GM18951 (cell line): Measurements from ENCODE around the gene TLK2.
"Not testable (repeated sequence)": the region's sequence is repeated elsewhere in the genome, so short reads cannot be mapped to it uniquely, and the experiment has no call there.

Experiments used
- in situ Hi-C: fragments of 300-500 bp; cut with MboI; formaldehyde crosslinking; loops from one replicate; pipeline ENCODE4 v1.12.0; 2022; ENCODE audit warnings: low sequenced_read_pairs, mixed read lengths, inconsistent platforms; ENCODE audit not compliant: unreplicated experiment

Gene TLK2

DNA sequence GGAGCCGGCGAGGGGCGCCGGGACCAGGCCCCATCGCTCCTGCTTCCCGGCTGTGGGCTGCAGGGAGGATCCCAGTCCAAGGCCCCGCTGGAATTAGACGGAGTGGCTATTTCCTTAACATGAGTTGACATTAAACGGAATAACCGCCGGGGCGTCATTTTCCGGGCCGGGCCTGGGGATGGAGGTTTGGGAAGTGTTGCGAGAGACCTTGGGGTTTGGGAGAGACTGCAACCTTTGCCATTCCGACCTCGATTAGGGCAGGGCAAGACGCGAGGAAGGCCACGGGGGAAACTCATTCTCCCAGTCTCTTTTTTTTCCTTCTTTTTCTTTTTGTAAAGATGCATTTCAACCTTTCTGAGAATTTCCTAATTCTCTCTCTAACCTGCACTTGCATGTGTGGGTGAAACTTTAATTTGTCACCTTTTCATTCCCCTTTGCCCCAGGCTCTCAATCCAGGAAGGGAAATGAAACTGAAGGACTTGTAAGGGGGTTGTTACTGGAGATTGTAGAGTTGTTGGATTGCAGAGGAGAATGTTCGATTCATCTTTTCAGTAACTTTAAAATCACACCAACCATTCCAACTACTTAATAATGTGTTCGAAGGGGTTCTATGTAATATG is 1.1 kb downstream of the TLK2 start:
- in situ Hi-C loops, result not testable (repeated sequence)

GRCh38 chr17:62482553-62482952 is 3.9 kb downstream of the TLK2 start:
- in situ Hi-C loops, result not testable (repeated sequence)

- in situ Hi-C loops, result not testable (repeated sequence)
Measured at GRCh38 chr17:62490990-62491389, 12.4 kb downstream of the TLK2 start.

DNA sequence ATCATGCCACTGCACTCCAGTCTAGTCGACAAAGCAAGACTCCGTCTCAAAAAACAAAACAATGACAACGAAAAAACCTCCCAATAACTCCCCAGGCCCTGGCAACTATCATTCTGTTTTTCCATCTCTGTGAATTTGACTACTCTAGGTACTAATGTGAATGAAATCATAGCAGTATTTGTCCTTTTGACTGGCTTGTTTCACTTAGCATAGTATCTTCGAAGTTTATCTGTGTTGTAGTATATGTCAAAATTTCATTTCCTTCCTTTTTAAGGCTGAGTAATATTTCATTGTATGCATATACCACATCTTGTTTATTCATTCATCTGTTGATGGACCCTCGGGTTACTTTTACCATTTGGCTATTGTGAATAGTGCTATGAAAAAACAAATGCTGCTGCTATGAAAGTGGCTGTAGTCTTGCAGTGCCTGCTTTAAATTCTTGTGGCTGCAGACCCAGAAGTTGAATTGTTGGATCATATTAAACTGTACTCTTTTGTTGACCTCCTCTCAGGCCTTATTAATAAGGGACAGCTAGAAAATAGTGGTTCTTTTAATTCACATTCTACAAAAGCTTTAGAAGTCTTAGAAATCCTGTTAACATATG is 14.5 kb downstream of the TLK2 start:
- in situ Hi-C loops, result not testable (repeated sequence)

GRCh38 chr17:62494073-62494472 is 15.4 kb downstream of the TLK2 start:
- in situ Hi-C loops, result not testable (repeated sequence)

DNA sequence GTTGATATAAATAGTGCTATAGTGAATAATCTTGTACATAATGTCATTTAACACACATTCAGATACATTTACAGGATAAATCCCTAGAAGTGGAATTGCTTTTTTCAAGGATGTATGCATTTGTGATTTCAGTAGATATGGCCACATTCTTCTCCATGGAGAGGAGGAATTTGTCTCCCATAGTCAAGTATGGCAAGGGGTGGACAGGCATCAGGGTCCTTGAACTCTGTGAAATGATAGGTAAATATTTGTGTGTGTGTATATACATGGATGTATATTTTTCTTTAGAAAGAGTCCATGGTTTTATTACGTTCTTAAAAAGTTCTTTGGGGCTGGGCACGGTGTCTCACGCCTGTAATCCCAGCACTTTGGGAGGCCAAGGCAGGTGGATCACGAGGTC is 17.7 kb downstream of the TLK2 start:
- in situ Hi-C loops, result not testable (repeated sequence)

DNA sequence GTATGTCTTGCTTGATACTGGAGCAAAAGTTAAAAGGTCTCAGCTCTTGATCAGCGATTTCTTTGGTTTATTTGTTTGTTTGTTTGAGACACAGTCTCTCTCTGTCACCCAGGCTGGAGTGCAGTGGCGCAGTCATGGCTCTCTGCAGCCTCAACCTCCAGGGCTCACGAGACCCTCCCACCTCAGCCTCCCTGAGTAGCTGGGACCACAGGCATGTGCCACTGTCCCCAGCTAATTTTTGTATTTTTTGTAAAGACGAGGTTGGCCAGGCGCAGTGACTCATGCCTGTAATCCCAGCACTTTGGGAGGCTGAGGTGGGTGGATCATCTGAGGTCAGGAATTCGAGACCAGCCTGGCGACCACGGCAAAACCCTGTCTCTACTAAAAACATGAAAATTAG is 20.2 kb downstream of the TLK2 start:
- in situ Hi-C loops, result not testable (repeated sequence)

DNA sequence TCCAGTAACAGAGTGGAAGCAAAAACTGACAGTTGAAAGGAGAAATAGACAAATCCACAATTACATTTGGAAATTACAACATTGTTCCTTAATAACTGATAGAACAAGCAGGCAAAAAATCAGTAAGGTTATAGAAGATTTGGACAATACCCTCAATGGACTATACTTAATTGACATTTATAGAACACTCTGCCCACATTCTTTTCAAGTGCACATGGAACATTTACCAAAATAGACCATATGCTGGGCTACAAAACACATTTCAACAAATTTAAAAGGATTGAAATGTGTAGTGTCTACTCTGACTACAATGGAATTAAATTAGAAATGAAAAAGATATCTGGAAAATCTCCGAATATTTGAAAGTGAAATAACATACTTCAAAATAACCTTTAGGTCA is 21.8 kb downstream of the TLK2 start:
- in situ Hi-C loops, result not testable (repeated sequence)

DNA sequence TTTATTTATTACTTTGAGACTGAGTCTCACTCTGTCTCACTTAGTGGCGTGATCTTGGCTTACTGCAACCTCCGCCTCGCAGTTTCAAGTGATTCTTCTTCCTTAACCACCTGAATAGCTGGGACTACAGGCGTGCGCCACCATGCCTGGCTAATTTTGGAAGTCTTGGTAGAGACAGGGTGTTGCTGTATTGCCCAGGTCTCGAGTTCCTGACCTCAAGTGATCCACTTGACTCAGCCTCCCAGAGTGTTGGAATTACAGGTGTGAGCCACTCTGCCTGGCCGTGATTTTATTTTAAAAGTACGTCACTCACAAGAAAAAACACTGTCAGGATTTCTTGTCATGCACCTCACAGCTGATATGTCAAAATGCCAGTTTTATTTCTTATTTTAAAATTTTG is 26.2 kb downstream of the TLK2 start:
- in situ Hi-C loops, result not testable (repeated sequence)

- in situ Hi-C loops, result not testable (repeated sequence)
Measured at GRCh38 chr17:62507191-62507836, 28.7 kb downstream of the TLK2 start.

GRCh38 chr17:62510247-62510819 is 31.7 kb downstream of the TLK2 start:
- in situ Hi-C loops, result not testable (repeated sequence)

GRCh38 chr17:62511014-62511413 is 32.4 kb downstream of the TLK2 start:
- in situ Hi-C loops, result not testable (repeated sequence)

- in situ Hi-C loops, result not testable (repeated sequence)
Measured at GRCh38 chr17:62516376-62516775, 37.8 kb downstream of the TLK2 start.

- in situ Hi-C loops, result not testable (repeated sequence)
Measured at GRCh38 chr17:62521295-62521694, 42.7 kb downstream of the TLK2 start.

- in situ Hi-C loops, result not testable (repeated sequence)
Measured at GRCh38 chr17:62524077-62524476, 45.5 kb downstream of the TLK2 start.

- in situ Hi-C loops, result not testable (repeated sequence)
Measured at GRCh38 chr17:62525317-62525716, 46.7 kb downstream of the TLK2 start.

DNA sequence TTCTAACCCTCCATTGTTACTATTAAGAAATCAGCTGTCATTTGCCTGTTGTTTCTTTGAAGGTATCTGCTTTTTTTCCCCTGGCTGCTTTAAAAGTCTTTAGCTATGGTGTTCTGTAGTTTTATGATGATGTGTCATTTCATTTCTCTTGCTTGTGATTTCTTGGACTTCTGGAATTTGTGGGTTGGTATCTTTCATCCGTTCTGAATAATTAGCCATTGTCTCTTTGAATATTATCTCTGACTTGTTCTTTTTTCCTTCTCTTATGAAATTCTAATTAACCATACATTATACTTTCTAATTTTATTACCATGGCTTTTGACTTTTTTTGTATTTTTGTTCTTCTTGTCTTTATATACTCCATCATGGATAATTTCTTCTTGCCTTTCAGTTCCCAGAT is 52.3 kb downstream of the TLK2 start:
- in situ Hi-C loops, result not testable (repeated sequence)

DNA sequence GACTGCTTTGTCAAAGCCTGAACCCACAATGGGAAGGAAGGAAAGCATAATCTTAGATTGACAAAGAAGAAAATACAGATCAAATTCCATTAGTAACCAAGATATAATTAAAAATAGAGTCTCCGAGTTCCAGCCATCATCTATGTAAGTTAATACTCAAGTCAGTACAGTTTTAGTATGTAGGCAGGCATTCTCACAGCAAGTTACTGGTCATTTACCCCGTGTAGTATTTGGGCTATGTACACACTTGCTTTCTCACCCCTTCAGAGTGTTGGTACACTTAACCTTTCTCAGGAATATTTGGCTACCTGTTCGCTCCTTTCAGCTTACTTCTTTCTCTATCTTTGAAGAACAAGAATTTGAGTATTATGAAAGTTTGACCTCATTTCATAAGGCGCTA is 57.9 kb downstream of the TLK2 start:
- in situ Hi-C loops, result not testable (repeated sequence)

GRCh38 chr17:62541073-62541472 is 62.4 kb downstream of the TLK2 start:
- in situ Hi-C loops, result not testable (repeated sequence)

DNA sequence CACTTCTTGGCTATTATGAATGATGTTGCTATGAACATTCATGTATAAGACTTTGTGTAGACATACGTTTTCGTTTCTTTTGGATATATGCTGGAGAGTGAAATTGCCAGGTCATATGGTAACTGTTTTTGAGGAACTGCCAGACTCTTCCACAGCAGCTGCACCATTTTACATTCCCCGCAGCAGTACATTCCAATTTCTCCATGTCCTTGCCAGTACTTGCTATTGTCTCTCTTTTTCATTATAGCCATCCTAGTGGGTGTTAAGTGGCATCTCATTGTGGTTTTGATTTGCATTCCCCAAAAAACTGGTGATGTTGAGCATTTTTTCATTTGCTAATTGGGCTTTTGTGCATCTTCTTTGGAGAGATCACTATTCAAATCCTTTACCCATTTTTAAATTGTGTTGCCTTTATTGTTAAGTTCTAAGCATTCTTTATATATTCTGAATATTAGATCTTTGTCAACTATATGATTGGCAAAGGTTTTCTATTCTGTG is 64.7 kb downstream of the TLK2 start:
- in situ Hi-C loops, result not testable (repeated sequence)

DNA sequence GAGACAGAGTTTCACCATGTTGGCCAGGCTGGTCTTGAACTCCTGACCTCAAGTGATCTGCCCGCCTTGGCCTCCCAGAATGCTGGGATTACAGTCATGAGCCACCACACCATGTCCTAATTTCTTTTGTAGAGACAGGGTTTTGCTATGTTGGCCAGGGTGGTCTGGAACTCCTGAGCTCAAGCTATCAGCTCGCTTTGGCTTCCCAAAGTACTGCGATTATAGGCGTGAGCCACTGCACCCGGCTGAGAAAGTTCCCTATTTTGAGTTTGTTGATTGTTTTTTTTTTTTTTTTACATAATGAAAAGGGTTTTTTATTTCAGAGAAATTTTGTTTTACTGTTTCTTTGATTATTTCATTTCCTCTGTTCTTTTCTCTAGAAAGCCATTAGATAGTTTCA is 67.4 kb downstream of the TLK2 start:
- in situ Hi-C loops, result not testable (repeated sequence)
